CD4-positive, CD25-positive, alpha-beta regulatory T cell (primary cell): ENCODE measurements around the gene SORL1. TPM values are rescaled to one million over a fixed set of nuclear protein-coding genes. Genes with fewer than 3 reads are reported as not detected.

ENCODE experiments used
- ATAC-seq, 2 donors: fragments of 150-1000 bp; cut with Tn5 transposase; one replicate each; pipeline ENCODE4 v1.10.0; 2021; ENCODE audit warnings: low read depth in 2 of 2, moderate number of reproducible peaks in 2 of 2, moderate library complexity in 1 of 2
- DNase-seq, 3 donors: peaks; one replicate each; pipeline versions ENCODE4 v3.0.0 to v3.0.0-alpha.2; 2012 to 2022; ENCODE audit warnings: mixed read lengths in 1 of 3
- H3K27ac ChIP-seq: one replicate; pipeline ENCODE4 v1.7.0; 2013; ENCODE audit warnings: mild to moderate bottlenecking, low read length; ENCODE audit not compliant: insufficient read depth, poor library complexity, severe bottlenecking
- H3K27me3 ChIP-seq: one replicate; pipeline ENCODE4 v1.7.0; 2013; ENCODE audit warnings: low read length; ENCODE audit not compliant: control insufficient read depth, insufficient read depth
- H3K36me3 ChIP-seq: one replicate; pipeline ENCODE4 v1.7.0; 2013; ENCODE audit warnings: mild to moderate bottlenecking, low read length, moderate library complexity; ENCODE audit not compliant: control insufficient read depth, insufficient read depth
- H3K4me1 ChIP-seq: 2 replicates; pipeline ENCODE4 v1.7.0; 2013; ENCODE audit warnings: mild to moderate bottlenecking, low read length; ENCODE audit not compliant: insufficient read depth, control insufficient read depth, poor library complexity, severe bottlenecking
- H3K4me3 ChIP-seq: one replicate; pipeline ENCODE4 v1.7.0; 2013; ENCODE audit warnings: low read depth, mild to moderate bottlenecking, low read length, moderate library complexity
- H3K9me3 ChIP-seq, 2 experiments: 1 replicate in 1 of 2; 2 replicates in 1 of 2; pipeline ENCODE4 v1.7.0; 2013; ENCODE audit warnings: low read length in 2 of 2, mild to moderate bottlenecking in 1 of 2, moderate library complexity in 1 of 2; ENCODE audit not compliant: control insufficient read depth in 2 of 2
- H3K27ac Mint-ChIP-seq, 3 donors: one replicate each; pipeline ENCODE4 v1.8.0; 2020 to 2022; ENCODE audit warnings: mild to moderate bottlenecking in 3 of 3, mixed read lengths in 3 of 3, moderate library complexity in 2 of 3
- H3K27me3 Mint-ChIP-seq: one replicate; pipeline ENCODE4 v1.8.0; 2022; ENCODE audit warnings: mild to moderate bottlenecking, mixed read lengths
- H3K36me3 Mint-ChIP-seq: one replicate; pipeline ENCODE4 v1.8.0; 2020; ENCODE audit warnings: mixed read lengths
- H3K4me1 Mint-ChIP-seq, 4 donors: one replicate each; pipeline ENCODE4 v1.8.0; 2020 to 2022; ENCODE audit warnings: mixed read lengths in 4 of 4, mild to moderate bottlenecking in 1 of 4
- H3K4me3 Mint-ChIP-seq, 4 donors: one replicate each; pipeline ENCODE4 v1.8.0; 2020 to 2022; ENCODE audit warnings: mild to moderate bottlenecking in 4 of 4, mixed read lengths in 4 of 4, moderate library complexity in 3 of 4
- H3K9me3 Mint-ChIP-seq, 7 donors: one replicate each; pipeline ENCODE4 v1.8.0; 2020 to 2022; ENCODE audit warnings: mixed read lengths in 7 of 7, mild to moderate bottlenecking in 3 of 7, moderate library complexity in 2 of 7
- polyA plus RNA-seq, 4 donors: library from polyadenylated mRNA; unstranded; fragments of 300-500 nt; fragmentation: Illumina TruSeq; gene quantifications; one replicate each; pipeline ENCODE4 v1.2.3, GENCODE V29; 2021
- total RNA-seq: library from RNA; stranded (reverse); gene quantifications from one replicate; pipeline ENCODE4 v1.2.3, GENCODE V29; 2022

SORL1 gene
- total and polyA plus RNA-seq, 5 donors from 2014 or later, result 143 to 441 (median 168) TPM

GRCh38 chr11:121655537-121656327, 203.6 kb downstream of the SORL1 start:
- Histone ChIP-seq H3K9me3 (no peaks in the 10 kb centered on the region), H3K4me3 (peak overlapping the region; percentile 76), H3K27me3 (no peaks in the 10 kb centered on the region), H3K4me1 (peaks cover 23% of the 10 kb centered on the region), H3K27ac (peak overlapping the region; percentile 60), H3K36me3 (no peaks in the 10 kb centered on the region)
- H3K4me1 Mint-ChIP-seq, result peaks cover 0 to 30% (median 21%) of the 10 kb centered on the region in 4 donors
- DNase-seq, result peak; percentile 27 to 82 (median 54)
- H3K27ac Mint-ChIP-seq, result peak overlapping the region in 2 of 3 donors; percentile 33 to 55
- H3K36me3 Mint-ChIP-seq, result no peaks in the 10 kb centered on the region
- peaks cover 5% of the 10 kb centered on the region for H3K27me3 Mint-ChIP-seq
- H3K9me3 Mint-ChIP-seq, result peaks cover 0 to 1% (median 0%) of the 10 kb centered on the region in 7 donors
- peak; percentile 76 to 77 for ATAC-seq
- peak overlapping the region; percentile 62 to 88 (median 84) for H3K4me3 Mint-ChIP-seq

- no peaks in the 10 kb centered on the region for H3K27me3 ChIP-seq
- peak overlapping the region; percentile 13 for H3K4me3 ChIP-seq
- no peaks in the 10 kb centered on the region for H3K9me3 ChIP-seq
- no peak for ATAC-seq
- Mint-ChIP-seq H3K27ac (peak overlapping the region in 1 of 3 donors; percentile 55), H3K27me3 (peaks cover 8% of the 10 kb centered on the region), H3K36me3 (no peaks in the 10 kb centered on the region), H3K4me1 (peaks cover 0 to 22% (median 17%) of the 10 kb centered on the region in 4 donors), H3K9me3 (peaks cover 0 to 1% (median 0%) of the 10 kb centered on the region in 7 donors), H3K4me3 (peak overlapping the region in 3 of 4 donors; percentile 62 to 87 (median 81))
- peaks cover 15% of the 10 kb centered on the region for H3K4me1 ChIP-seq
- no peaks in the 10 kb centered on the region for H3K36me3 ChIP-seq
- H3K27ac ChIP-seq, result no peak overlapping the region
- DNase-seq, result no peak
These were observed 204.4 kb downstream of the SORL1 start for GRCh38 chr11:121656328-121657090.

- H3K27ac Mint-ChIP-seq, result no peak overlapping the region
- H3K4me1 ChIP-seq, result peaks cover 14% of the 10 kb centered on the region
- H3K27me3 Mint-ChIP-seq, result peaks cover 9% of the 10 kb centered on the region
These were observed 205.0 kb downstream of the SORL1 start for GRCh38 chr11:121657146-121657545.

GRCh38 chr11:121659811-121660210, 207.7 kb downstream of the SORL1 start:
- Mint-ChIP-seq H3K4me1 (peaks cover 0 to 13% (median 5%) of the 10 kb centered on the region in 4 donors), H3K9me3 (peaks cover 0 to 2% (median 0%) of the 10 kb centered on the region in 7 donors), H3K27ac (no peak overlapping the region), H3K4me3 (no peak overlapping the region), H3K36me3 (no peaks in the 10 kb centered on the region), H3K27me3 (peaks cover 7% of the 10 kb centered on the region)
- Histone ChIP-seq H3K4me1 (peaks cover 14% of the 10 kb centered on the region), H3K27me3 (no peaks in the 10 kb centered on the region), H3K9me3 (no peaks in the 10 kb centered on the region), H3K36me3 (no peaks in the 10 kb centered on the region), H3K4me3 (no peak overlapping the region), H3K27ac (no peak overlapping the region)
- DNase-seq (no peak), ATAC-seq (no peak)

More at GRCh38 chr11:121657146-121657545, 205.0 kb downstream of the SORL1 start:
- H3K27me3 ChIP-seq, result no peaks in the 10 kb centered on the region
- H3K9me3 Mint-ChIP-seq, result peaks cover 0 to 1% (median 0%) of the 10 kb centered on the region in 7 donors
- H3K4me3 Mint-ChIP-seq, result peak overlapping the region in 1 of 4 donors; percentile 53
- no peak overlapping the region for H3K4me3 ChIP-seq
- no peak overlapping the region for H3K27ac ChIP-seq
- no peaks in the 10 kb centered on the region for H3K9me3 ChIP-seq
- ATAC-seq, result no peak
- no peaks in the 10 kb centered on the region for H3K36me3 Mint-ChIP-seq
- peaks cover 0 to 18% (median 12%) of the 10 kb centered on the region in 4 donors for H3K4me1 Mint-ChIP-seq
- no peaks in the 10 kb centered on the region for H3K36me3 ChIP-seq
- DNase-seq, result no peak

- Mint-ChIP-seq H3K9me3 (peaks cover 0 to 2% (median 0%) of the 10 kb centered on the region in 7 donors), H3K36me3 (no peaks in the 10 kb centered on the region), H3K4me1 (no peaks in the 10 kb centered on the region), H3K27me3 (peaks cover 7% of the 10 kb centered on the region), H3K4me3 (no peak overlapping the region), H3K27ac (no peak overlapping the region)
- DNase-seq (no peak), ATAC-seq (no peak)
- Histone ChIP-seq H3K9me3 (no peaks in the 10 kb centered on the region), H3K27ac (no peak overlapping the region), H3K4me1 (no peaks in the 10 kb centered on the region), H3K4me3 (no peak overlapping the region), H3K27me3 (no peaks in the 10 kb centered on the region), H3K36me3 (no peaks in the 10 kb centered on the region)
These were observed 209.9 kb downstream of the SORL1 start for GRCh38 chr11:121661880-121662486.

GRCh38 chr11:121664144-121664543, 212.0 kb downstream of the SORL1 start:
- Histone ChIP-seq H3K36me3 (no peaks in the 10 kb centered on the region), H3K4me3 (no peak overlapping the region), H3K27me3 (no peaks in the 10 kb centered on the region), H3K9me3 (no peaks in the 10 kb centered on the region), H3K4me1 (no peaks in the 10 kb centered on the region), H3K27ac (no peak overlapping the region)
- ATAC-seq (no peak), DNase-seq (no peak)
- Mint-ChIP-seq H3K27ac (no peak overlapping the region), H3K36me3 (no peaks in the 10 kb centered on the region), H3K9me3 (peaks cover 0 to 2% (median 0%) of the 10 kb centered on the region in 7 donors), H3K27me3 (peaks cover 7% of the 10 kb centered on the region), H3K4me3 (no peak overlapping the region), H3K4me1 (no peaks in the 10 kb centered on the region)

- H3K4me3 Mint-ChIP-seq, result no peak overlapping the region
- no peak overlapping the region for H3K4me3 ChIP-seq
- no peak for ATAC-seq
- H3K27ac Mint-ChIP-seq, result no peak overlapping the region
- no peaks in the 10 kb centered on the region for H3K4me1 ChIP-seq
- no peak for DNase-seq
- H3K36me3 Mint-ChIP-seq, result no peaks in the 10 kb centered on the region
- no peaks in the 10 kb centered on the region for H3K9me3 ChIP-seq
- no peaks in the 10 kb centered on the region for H3K4me1 Mint-ChIP-seq
- H3K27ac ChIP-seq, result no peak overlapping the region
- H3K9me3 Mint-ChIP-seq, result peaks cover 0 to 2% (median 0%) of the 10 kb centered on the region in 7 donors
- H3K27me3 Mint-ChIP-seq, result peaks cover 7% of the 10 kb centered on the region
- H3K27me3 ChIP-seq, result no peaks in the 10 kb centered on the region
- H3K36me3 ChIP-seq, result no peaks in the 10 kb centered on the region
These were observed 213.2 kb downstream of the SORL1 start for GRCh38 chr11:121665206-121665838.
